COLO829 (cell line): Measurements from ENCODE around the gene DCST1.
A peak's percentile ranks its signal among the peaks of the same experiment; 100 is the strongest.
"Not testable (repeated sequence)": the region's sequence is repeated elsewhere in the genome, so short reads cannot be mapped to it uniquely, and the experiment has no call there.

ENCODE experiments used
- DNase-seq: peaks from one replicate; pipeline ENCODE4 v3.0.0; 2012; ENCODE audit warnings: low spot score

DCST1 gene, protein sequence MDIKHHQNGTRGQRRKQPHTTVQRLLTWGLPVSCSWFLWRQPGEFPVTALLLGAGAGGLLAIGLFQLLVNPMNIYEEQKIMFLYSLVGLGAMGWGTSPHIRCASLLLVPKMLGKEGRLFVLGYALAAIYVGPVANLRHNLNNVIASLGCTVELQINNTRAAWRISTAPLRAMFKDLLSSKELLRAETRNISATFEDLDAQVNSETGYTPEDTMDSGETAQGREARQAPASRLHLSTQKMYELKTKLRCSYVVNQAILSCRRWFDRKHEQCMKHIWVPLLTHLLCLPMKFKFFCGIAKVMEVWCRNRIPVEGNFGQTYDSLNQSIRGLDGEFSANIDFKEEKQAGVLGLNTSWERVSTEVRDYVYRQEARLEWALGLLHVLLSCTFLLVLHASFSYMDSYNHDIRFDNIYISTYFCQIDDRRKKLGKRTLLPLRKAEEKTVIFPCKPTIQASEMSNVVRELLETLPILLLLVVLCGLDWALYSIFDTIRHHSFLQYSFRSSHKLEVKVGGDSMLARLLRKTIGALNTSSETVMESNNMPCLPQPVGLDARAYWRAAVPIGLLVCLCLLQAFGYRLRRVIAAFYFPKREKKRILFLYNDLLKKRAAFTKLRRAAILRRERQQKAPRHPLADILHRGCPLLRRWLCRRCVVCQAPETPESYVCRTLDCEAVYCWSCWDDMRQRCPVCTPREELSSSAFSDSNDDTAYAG

DNA sequence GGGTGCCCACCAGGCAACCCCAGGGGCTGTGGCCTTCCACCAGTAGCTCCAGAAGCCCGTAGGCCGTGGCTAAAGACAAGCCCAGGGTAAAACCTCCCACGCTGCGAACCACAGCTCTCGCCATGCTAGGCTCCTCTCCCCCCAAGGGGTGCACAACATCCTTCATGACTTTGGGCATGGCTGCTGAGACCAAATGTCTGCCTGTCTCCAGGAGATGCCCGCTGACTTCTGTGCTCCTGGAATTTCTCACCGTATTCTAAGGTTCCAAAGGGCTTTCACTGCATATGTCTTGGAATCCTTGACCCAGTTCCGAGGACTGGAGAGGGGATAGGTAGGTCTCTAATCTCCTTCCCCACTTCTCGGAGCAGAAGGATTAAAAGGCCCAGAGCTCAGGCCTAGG is at the start of gene DCST1, which contains the start of gene DCST2:
Gene DCST1 (plus strand): TSS at position 301 of the 400 bp plus-strand sequence. CDS start 213 bp downstream, outside the sequence.
Gene DCST2 (minus strand): TSS at position 258 of the 400 bp plus-strand sequence. CDS start 80 bp downstream, at position 178.
- DNase-seq = no peak

DNA sequence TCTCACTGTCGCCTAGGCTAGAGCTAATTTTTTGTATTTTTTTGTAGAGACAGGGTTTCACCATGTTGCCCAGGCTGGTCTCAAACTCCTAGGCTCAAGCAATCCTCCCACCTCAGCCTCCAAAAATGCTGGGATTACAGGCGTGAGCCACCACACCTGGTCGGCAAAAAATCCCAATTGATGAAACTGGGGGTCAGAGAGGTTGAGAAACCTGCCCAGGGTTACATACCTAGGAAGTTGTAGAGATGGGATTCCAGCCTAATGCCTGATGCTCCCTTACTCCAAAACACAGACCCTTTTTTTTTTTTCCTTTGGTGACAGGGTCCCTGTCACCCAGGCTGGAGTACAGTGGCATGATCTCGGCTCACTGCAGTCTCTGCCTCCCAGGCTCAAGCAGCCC is 46.9 kb upstream of the DCST1 start:
- DNase-seq = not testable (repeated sequence)

DNA sequence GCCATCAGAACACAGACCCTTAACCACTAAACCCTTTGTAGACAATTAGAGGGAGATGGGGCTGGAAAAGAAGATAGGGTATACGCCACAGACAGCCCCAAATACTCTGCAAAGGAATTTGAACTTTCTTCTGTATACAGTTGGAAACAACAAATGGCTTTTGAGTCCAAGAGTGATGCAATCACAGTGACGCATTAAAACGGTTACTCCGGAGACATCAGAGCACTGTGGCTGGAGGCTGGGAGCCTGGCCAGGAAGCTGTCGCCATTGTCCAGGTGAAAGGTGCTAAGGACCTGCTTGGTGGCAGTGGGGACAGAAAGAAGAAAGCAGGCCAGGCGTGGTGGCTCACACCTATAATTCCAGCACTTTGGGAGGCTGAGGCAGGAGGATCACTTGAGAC is 46.3 kb upstream of the DCST1 start:
- no peak for DNase-seq

DNA sequence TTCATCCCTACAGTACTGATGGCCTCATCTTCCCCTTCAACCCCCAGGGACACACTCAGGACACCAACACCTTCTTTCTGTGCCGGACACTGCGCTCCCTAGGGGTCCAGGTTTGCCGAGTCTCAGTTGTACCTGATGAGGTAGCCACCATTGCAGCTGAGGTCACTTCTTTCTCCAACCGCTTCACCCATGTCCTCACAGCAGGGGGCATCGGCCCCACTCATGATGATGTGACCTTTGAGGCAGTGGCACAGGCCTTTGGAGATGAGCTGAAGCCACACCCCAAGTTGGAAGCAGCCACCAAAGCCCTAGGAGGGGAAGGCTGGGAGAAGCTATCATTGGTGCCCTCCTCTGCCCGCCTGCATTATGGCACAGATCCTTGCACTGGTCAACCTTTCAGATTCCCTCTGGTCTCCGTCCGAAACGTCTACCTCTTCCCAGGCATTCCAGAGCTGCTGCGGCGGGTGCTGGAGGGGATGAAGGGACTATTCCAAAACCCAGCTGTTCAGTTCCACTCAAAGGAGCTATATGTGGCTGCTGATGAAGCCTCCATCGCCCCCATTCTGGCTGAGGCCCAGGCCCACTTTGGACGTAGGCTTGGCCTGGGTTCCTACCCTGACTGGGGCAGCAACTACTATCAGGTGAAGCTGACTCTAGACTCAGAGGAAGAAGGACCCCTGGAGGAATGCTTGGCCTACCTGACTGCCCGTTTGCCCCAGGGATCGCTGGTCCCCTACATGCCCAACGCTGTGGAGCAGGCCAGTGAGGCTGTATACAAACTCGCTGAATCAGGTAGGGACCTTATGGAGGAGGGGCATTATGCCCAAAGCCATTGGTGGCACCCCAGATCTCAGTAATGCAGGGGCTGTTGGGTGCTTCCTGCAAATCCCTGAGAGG is 45.3 kb upstream of the DCST1 start:
- no peak for DNase-seq

DNA sequence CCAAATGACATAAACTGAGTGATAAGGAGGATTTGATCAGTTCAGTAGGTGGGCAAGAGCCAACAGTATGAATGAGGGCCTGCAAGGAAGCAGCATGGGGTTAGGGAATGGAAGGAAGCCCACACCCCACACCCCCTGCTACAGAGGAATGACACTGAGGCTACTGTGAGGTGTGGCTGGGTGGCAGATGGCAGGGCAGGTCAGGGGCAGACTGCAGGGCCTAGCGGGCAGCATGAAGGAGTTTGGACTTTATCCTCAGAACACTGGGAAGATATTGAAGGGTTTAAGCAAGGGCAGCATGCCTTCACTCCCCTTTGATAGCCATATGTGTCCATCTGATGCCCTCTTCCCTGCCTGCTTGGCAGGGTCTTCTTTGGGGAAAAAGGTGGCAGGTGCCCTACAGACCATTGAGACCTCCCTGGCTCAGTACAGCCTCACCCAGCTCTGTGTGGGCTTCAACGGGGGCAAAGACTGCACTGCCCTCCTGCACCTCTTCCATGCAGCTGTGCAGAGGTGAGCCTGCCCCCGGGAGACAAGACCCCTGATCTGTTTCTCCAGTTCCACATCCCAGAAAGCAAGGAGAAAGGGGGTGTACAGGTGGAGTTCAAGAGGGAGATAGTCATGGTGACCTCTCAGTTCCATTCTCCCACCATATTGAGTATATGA is 44.3 kb upstream of the DCST1 start:
- no peak for DNase-seq

DNA sequence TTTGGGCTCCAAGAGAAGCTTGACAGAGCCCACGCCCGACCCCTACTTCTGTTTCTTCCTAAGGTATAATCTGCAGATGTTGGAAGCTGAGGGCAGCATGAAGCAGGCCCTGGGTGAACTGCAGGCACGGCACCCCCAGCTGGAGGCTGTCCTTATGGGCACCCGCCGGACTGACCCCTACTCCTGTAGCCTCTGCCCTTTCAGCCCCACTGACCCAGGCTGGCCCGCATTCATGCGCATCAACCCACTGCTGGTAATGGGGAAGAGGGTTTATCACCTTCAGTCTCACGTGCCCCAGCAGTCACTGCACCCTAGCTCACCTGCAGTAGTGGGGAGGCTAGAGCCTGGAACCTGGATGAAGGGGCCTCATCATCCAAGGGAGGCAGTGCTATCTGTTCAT is 43.3 kb upstream of the DCST1 start:
- DNase-seq = no peak

DNA sequence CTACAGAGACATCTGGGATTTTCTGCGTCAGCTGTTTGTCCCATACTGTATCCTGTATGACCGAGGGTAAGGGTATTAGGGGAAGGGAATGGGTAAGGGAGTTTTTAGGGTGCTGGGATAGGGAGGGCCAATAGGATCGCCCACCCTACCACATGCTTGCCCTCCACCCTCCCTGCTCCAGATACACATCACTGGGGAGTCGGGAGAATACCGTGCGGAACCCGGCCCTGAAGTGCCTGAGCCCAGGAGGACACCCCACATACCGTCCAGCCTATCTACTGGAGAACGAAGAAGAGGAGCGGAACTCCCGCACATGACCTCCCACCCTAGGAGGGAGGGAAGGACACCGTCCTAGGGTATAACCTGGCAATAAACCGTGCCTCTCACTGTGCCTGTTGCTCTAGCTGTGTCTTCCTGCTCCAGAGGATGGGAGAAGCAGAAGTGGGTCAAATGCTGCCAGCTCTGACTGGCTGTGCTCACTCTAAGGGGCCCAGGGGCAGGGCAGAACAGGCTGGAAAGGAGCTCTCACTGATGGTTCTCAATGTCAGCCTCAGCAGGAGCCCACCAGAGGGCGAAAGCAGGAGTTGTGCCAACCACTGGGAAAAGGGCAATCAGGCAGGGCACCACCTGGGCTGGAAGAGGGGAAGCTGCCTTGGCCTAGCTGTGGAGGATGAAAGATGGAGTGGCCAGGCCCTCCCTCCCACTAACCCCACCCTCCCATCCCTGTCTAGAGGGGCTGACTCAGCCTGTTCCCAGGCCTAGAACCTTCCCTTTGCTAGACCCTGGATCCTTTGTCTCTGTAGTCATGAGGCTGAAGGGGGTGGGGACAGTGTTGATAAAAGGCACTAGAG is 40.7 kb upstream of the DCST1 start:
- DNase-seq = no peak

DNA sequence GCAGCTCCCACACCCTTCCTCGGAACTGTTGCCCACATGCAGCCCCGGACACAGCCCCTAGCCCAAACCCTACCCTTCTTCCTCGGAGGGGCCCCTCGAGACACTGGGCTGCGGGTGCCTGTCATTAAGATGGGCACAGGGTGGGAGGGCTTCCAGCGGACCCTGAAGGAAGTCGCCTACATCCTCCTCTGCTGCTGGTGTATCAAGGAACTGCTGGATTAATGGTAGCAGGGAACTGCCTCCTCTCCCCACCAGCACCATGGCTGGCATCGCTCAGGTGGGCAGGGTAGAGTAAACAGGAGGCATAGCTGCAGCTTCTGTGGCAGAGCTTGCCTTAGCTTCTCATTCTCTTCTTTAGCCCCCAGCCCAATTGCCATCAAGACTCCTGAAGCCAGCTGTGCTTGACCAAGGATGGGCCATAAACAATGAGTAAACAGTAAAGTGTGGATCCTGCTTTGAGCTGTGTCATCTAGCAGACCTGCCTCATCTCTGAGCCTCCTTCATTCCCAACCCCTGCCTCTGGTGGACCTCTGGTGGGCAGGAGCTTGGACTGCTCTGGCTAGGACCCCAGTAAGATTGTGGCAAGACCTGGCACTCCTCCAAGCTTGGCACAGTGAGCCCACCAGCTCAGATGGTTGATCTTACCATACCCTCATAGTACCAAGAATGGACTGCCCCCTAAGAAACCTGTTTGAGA is 39.9 kb upstream of the DCST1 start, which contains the start of gene LENEP:
Gene LENEP (plus strand): TSS at position 15 of the 697 bp plus-strand sequence. CDS start 22 bp downstream, at position 37.
- DNase-seq = no peak

DNA sequence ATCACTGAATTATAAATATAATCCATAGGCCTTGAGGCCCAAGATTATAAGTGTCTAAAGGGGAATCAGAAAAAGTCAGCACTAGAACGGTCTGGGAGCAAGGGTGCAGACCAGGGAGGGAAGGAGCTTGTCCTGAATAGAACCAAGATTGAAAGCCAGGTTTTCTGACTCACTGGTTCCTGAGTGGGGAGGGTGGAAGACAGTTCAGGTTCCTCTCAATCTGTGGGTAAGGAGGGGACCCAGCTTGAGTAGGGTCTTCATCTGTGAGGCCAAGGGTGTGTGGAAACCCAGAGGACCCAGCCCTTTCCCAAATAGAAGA is 39.4 kb upstream of the DCST1 start:
- no peak for DNase-seq

DNA sequence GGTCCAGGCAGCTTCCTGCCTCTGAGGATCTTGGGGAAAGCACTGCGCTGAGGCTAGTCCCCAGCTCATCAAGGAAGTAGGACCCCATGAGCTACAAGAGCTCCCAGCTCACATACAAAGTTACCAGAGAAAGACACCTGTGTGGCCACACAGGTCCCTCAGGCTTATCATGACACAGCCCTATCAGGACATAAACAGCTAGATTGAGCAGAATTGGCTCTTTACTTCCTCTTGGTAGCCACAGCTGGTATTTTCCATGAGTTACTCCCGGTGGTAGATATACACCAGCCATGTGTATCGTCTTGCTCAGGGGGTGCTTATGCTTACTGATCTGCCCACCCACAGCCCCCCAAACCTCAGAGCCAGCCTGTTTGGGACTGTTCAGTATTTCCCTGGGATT is 39.0 kb upstream of the DCST1 start:
- DNase-seq = no peak

DNA sequence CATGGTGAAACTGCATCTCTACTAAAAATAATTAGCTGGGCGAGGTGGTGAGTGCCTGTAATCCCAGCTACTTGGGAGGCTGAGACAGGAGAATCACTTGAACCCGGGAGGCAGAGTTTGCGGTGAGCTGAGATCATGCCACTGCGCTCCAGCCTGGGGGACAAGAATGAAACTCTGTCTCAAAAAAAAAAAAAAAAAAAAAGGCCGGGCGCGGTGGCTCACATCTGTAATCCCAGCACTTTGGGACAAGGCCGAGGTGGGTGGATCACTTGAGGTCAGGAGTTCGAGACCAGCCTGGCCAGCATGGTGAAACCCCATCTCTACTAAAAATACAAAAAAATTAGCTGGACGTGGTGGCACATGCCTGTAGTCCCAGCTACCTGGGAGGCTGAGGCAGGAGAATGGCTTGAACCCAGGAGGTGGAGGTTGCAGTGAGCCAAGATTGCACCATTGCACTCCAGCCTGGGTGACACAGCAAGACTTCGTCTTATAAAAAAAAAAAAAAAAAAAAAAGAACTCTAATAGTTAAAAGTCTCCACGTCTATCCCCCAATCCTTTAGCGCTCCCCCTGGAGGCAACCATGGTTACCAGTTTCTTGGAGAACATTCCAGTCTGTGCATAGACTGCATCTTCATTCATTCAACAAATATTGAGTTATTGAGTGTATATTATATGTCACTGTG is 38.2 kb upstream of the DCST1 start:
- peak; percentile 87 for DNase-seq

DNA sequence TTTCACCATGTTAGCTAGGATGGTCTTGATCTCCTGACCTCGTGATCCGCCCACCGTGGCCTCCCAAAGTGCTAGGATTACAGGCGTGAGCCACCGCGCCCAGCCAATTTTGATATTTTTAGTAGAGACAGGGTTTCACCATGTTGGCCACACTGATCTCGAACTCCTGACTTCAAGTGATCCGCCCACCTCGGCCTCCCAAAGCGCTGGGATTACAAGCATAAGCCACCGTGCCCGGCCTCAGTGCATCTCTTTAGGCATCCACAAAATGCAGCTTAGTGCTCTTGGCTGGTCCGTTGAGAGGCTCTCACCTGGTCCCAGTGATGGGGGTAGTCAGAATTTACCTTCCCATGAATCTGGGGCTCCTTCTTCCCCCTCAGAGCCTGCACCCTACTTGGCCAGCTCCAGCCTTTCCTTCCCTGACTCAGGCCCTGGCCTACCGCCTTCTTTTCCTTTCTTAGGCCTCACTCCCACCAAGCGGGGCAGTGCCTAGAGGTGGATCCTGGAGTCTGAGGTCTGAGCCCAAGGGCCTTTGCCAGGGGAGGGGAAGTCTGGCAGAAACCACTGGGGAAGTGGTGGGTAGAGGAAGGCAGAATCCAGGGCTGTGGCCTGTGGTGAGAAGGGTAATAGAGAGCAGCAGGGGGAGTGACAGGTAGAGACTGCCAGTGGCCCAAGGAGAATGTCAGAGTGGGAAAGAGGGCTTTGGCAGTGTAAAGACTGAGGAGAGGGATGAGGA is 36.5 kb upstream of the DCST1 start:
- no peak for DNase-seq

DNA sequence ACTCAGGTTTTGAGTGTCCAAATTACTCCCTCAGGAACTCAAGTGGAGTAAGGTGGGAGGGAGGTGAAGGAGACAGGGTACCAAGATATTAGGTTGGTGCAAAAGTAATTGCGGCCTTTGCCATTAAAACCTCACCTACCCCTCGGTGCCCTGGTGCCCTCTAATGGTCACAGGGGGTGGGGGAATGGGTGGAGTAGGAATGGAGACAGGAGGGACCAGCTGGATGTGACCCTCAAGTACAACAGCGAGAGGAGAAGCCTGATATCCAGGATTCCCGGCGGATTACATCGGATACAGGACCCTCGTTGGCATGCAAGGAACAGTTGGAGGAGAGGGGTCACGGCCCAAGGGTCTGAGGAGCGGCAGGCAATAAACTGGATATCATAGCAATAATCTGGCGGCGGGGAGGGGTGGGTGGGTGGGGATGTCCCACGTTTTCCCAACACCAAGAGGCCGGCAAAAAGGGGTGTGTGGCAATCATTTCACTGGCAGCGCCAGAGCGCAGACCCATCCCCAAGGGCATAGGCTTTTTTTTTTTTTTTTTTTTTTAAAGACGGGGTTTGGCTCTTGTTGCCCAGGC is 35.3 kb upstream of the DCST1 start:
- no peak for DNase-seq

DNA sequence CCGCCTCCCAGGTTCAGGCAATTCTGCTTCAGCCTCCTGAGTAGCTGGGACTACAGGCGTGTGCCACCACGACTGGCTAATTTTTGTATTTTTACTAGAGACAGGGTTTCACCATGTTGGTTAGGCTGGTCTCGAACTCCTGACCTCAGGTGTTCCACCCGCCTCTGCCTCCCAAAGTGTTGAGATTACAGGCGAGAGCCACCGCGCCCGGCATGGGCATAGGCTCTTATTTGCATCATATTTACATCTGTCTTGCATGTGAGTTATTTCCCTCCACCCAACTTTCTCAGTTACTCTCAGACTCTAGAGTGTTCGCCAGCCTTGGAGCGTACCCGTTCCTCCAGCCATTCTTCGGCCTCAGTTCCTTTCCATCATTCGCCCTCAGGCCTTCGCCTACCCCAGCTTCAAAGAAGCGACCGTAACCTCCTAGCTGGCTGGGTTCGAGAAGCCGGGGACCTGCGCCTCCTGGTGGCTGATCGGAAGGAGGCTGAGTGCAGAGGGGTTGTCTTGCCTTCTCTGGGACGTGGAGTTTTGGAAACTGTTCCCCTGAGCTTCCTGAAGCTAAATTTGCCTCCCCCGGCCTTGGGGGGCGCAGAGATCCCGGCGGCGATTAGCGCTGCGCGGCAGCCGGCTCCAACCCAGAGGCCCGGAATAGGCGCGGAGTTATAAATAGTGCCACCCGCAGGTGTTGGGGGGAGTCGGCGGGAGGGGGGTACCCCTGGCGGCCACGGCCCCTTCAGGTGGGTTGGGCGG is 34.6 kb upstream of the DCST1 start:
- DNase-seq = peak; percentile 86

DNA sequence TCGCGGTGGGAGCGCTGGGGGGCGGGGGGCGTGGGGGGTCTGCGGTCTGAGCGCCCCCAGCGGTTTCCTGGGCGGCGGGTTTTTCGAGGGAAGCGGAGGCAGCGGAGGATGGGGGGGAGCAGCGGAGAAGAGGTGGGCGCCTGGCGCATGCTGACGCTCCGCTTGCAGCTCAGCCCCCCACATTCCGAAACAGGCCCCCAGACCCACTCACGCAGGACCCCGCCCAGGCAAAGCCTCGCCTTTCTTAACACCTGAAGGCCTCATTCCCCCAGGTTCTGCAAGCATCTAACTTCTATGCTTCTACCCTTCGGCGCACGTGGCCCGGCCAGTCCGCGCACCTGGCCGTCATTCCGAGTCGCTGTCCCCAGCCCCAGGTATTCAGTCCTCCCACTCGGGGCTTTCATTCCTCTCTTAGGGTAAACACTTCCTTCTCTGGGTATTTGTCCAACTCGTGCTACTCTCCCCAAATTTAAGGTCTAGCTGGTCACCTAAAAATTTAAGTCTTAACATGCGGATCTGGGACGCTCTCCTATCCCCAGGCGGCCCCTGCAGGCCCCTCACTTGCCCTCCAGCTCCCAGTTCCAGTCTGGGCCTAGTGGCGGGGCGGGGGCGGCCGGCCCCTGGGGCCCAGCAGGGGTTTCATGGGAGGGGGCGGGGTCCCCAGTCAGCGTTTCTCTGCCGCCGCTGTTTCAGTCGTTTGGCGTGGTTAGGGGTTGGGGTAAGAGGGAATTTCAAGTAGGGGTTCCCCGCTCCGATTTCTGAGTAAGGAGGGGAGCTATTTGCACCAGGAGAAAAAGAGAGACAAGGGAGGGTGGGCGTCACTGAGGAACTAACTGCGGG is 33.8 kb upstream of the DCST1 start:
- DNase-seq = no peak

DNA sequence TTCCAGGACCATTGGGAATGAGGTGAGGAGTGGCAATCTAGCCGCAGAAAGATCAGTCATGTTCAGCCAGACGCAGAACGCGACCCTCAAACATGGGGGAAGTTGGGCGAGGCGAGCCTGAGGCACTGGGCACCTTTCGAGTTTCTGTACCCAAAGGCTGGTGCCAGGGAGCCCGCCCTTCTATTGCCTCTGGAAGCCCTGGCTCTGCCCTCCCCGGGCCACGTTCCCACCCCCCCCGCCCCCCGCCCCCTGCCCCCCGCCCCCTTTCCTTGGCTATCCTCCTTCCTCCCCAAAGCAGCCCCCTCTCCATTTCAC is 33.3 kb upstream of the DCST1 start:
- no peak for DNase-seq
